Measurements from ENCODE around the gene TM9SF4.
A peak's percentile ranks its signal among the peaks of the same experiment; 100 is the strongest.

Gene TM9SF4

DNA sequence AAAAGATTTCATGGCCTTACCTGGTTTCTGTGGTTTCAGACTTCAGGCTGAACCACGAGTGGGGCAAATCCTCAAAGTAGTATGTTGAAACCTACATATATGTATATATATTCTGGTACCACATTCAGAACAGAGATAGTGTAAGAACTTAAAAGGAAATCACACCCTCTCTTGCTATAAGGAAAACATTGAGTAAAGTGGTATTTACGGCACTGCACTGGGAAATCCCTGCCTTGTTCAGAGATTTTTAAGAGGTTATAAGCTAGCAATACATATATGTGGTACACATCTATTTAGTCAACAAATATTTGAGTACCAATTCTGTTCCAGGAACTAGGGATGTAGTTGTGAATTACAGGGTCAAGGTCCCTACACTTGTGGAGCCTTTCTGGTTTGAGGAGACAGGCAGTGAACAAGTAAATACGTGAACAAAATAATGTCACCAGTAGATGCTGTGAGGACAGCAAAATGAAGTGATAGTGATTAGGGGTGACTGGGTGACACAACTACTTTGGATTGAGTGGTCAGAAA lies 1.7 kb downstream of the TM9SF4 start (continued):
- TF ChIP-seq ZNF785 (tag by site-specific recombination; IDR thresholded peaks at IDR 0.05) (no peak), ZNF624 (tag by site-specific recombination; IDR thresholded peaks at IDR 0.05) (no peak), ZNF501 (tag by site-specific recombination; IDR thresholded peaks at IDR 0.05) (no peak), WT1 (tag by site-specific recombination; IDR thresholded peaks at IDR 0.05) (no peak)
- TF ChIP-seq, protein P1, sequence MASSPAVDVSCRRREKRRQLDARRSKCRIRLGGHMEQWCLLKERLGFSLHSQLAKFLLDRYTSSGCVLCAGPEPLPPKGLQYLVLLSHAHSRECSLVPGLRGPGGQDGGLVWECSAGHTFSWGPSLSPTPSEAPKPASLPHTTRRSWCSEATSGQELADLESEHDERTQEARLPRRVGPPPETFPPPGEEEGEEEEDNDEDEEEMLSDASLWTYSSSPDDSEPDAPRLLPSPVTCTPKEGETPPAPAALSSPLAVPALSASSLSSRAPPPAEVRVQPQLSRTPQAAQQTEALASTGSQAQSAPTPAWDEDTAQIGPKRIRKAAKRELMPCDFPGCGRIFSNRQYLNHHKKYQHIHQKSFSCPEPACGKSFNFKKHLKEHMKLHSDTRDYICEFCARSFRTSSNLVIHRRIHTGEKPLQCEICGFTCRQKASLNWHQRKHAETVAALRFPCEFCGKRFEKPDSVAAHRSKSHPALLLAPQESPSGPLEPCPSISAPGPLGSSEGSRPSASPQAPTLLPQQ (tag by site-specific recombination; IDR thresholded peaks at IDR 0.05) = no peak

DNA sequence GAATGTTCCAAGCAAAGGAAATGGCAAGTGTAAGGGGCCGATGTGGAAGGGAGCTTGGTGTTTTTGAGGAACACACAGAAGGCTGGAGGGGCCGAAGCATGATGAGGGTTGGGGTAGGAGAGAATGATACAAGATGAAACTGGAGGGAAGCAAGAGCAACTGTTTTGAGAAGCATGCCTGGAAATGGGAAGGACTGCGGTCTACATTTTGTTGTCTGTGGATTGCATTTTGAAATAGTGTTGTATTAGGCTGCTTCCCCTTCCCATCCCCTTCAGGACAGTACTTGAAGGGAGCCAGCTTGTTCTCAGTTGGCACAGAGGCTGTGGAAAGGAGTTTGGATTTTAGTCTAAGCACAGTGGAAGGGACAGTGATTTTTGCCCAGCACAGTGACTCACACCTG lies 2.2 kb downstream of the TM9SF4 start:
- POLR2A ChIA-PET = no interaction called here
- CTCF ChIA-PET = interaction anchor here (0.6 kb wide), 1 partner anchor 560 kb away, joined by 3 read pairs; no protein-coding TSS in a partner anchor
- no peak overlapping the region for H3K27ac ChIP-seq (ENCODE audit: extremely low read depth, low read depth, low read length)
- 0 out of 2 replicates have a peak, but pooled peaks cover 3% of the 10 kb centered on the region for H3K4me1 ChIP-seq (ENCODE audit: control insufficient read depth, insufficient read depth, low read length)
- H3K4me3 ChIP-seq (ENCODE audit: low read depth, low read length) = no peak overlapping the region
- H3K9me3 ChIP-seq (ENCODE audit: control insufficient read depth, insufficient read depth, low read depth, low read length) = no peaks in the 10 kb centered on the region
- TF ChIP-seq ZNF585B (tag by site-specific recombination; IDR thresholded peaks at IDR 0.05) (no peak), ZNF391 (tag by site-specific recombination; IDR thresholded peaks at IDR 0.05; ENCODE audit: borderline replicate concordance, low read depth) (no peak), ZNF768 (tag by site-specific recombination; IDR thresholded peaks at IDR 0.05) (no peak)
- H3K36me3 ChIP-seq (ENCODE audit: control insufficient read depth in 2 of 2, insufficient read depth in 1 of 2, low read length in 2 of 2) = peaks cover 0 to 15% of the 10 kb centered on the region in 2 experiments; a peak in 1 of 3 replicates

DNA sequence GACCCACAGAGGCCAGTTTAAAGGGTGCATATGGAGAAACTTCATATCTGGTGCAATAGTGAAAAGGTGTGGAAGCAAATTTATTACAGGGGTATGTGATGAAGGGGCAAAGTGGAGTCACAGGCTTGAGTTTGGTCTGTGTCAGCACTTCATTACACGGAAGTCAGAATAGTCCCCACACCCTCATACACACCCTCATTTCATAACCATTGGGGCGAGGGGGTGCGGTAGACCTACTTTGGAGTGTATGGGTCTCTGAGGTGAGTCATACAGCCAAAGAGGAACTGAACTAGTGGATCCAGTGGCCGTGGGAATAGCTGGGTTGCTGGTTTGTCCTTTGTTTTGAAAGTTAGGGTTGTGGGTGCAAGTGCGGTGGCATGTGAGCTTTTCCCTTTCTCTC lies 3.3 kb downstream of the TM9SF4 start:
- ChIA-PET CTCF (interaction anchor here (0.6 kb wide), 1 partner anchor 24 kb away, joined by 3 read pairs; no protein-coding TSS in a partner anchor), POLR2A (no interaction called here)
- H3K4me3 ChIP-seq (ENCODE audit: low read depth, low read length) = no peak overlapping the region
- H3K27ac ChIP-seq (ENCODE audit: extremely low read depth, low read depth, low read length) = no peak overlapping the region
- peaks cover 0 to 15% of the 10 kb centered on the region in 2 experiments; a peak in 1 of 3 replicates for H3K36me3 ChIP-seq (ENCODE audit: control insufficient read depth in 2 of 2, insufficient read depth in 1 of 2, low read length in 2 of 2)
- TF ChIP-seq KLF16 (tag by site-specific recombination; IDR thresholded peaks at IDR 0.05) (no peak), KLF1 (tag by site-specific recombination; IDR thresholded peaks at IDR 0.05) (peak; percentile 58; the same call in 1 of the 2 replicates), ZNF155 (tag by site-specific recombination; IDR thresholded peaks at IDR 0.05) (no peak), KLF10 (tag by site-specific recombination; IDR thresholded peaks at IDR 0.05) (peak; percentile 43; the same call in 1 of the 2 replicates)
- no peaks in the 10 kb centered on the region for H3K9me3 ChIP-seq (ENCODE audit: control insufficient read depth, insufficient read depth, low read depth, low read length)
- H3K4me1 ChIP-seq (ENCODE audit: control insufficient read depth, insufficient read depth, low read length) = peaks cover 5% of the 10 kb centered on the region; the same call in 1 of the 2 replicates

DNA sequence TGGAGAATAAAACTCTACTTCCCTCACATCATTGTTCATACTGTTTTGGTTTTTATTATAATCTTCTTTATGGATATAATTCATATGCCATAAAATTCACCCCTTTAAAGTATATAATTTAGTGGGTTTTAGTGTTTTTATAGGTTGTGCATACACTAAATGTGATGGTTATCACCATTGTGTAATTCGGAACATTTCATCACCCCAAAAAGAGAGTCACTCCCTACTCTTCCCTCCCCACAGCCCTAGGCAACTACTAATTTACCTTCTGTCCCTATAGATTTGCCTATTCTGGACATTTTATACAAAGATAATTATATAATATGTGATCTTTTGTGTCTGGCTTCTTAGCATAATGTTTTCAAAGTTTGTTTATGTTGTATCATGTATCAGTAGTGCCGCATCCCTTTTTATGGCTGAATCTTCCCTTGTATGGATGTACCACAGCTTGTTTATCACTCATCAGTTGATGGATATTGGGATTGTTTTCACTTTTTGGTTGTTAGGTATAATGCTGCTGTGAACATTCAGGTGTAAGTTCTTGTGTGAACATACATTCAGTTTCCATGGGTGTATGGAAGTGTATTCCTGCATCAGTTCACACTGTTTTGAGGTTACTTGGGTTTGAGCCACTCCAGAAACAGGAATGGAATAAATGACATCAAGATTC lies 4.2 kb downstream of the TM9SF4 start:
- Histone ChIP-seq H3K36me3 (ENCODE audit: control insufficient read depth in 2 of 2, insufficient read depth in 1 of 2, low read length in 2 of 2) (peaks cover 0 to 15% of the 10 kb centered on the region in 2 experiments; a peak in 2 of 3 replicates), H3K4me1 (ENCODE audit: control insufficient read depth, insufficient read depth, low read length) (peaks cover 5% of the 10 kb centered on the region; the same call in 1 of the 2 replicates), H3K9me3 (ENCODE audit: control insufficient read depth, insufficient read depth, low read depth, low read length) (no peaks in the 10 kb centered on the region), H3K4me3 (ENCODE audit: low read depth, low read length) (no peak overlapping the region), H3K27ac (ENCODE audit: extremely low read depth, low read depth, low read length) (no peak overlapping the region)
- TF ChIP-seq, protein P2, sequence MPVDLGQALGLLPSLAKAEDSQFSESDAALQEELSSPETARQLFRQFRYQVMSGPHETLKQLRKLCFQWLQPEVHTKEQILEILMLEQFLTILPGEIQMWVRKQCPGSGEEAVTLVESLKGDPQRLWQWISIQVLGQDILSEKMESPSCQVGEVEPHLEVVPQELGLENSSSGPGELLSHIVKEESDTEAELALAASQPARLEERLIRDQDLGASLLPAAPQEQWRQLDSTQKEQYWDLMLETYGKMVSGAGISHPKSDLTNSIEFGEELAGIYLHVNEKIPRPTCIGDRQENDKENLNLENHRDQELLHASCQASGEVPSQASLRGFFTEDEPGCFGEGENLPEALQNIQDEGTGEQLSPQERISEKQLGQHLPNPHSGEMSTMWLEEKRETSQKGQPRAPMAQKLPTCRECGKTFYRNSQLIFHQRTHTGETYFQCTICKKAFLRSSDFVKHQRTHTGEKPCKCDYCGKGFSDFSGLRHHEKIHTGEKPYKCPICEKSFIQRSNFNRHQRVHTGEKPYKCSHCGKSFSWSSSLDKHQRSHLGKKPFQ (tag by site-specific recombination; IDR thresholded peaks at IDR 0.05) = peak; percentile 72; the same call in 1 of the 2 replicates
- TF ChIP-seq, protein P3, sequence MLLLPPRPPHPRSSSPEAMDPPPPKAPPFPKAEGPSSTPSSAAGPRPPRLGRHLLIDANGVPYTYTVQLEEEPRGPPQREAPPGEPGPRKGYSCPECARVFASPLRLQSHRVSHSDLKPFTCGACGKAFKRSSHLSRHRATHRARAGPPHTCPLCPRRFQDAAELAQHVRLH (tag by site-specific recombination; IDR thresholded peaks at IDR 0.05) = no peak
- TF ChIP-seq, protein P4, sequence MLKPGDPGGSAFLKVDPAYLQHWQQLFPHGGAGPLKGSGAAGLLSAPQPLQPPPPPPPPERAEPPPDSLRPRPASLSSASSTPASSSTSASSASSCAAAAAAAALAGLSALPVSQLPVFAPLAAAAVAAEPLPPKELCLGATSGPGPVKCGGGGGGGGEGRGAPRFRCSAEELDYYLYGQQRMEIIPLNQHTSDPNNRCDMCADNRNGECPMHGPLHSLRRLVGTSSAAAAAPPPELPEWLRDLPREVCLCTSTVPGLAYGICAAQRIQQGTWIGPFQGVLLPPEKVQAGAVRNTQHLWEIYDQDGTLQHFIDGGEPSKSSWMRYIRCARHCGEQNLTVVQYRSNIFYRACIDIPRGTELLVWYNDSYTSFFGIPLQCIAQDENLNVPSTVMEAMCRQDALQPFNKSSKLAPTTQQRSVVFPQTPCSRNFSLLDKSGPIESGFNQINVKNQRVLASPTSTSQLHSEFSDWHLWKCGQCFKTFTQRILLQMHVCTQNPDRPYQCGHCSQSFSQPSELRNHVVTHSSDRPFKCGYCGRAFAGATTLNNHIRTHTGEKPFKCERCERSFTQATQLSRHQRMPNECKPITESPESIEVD (tag by site-specific recombination; IDR thresholded peaks at IDR 0.05) = peak; percentile 39
- TF ChIP-seq ZNF366 (tag by site-specific recombination; conservative IDR thresholded peaks at IDR 0.05) (no peak), YY1 (tag by site-specific recombination; IDR thresholded peaks at IDR 0.05) (no peak), ZNF10 (tag by site-specific recombination; IDR thresholded peaks at IDR 0.05) (peak; percentile 97), ZNF701 (tag by site-specific recombination; IDR thresholded peaks at IDR 0.05) (no peak)
- ChIA-PET POLR2A (interaction anchor here (0.6 kb wide), 1 partner anchor 149 kb away, joined by 5 read pairs; no protein-coding TSS in a partner anchor), CTCF (no interaction called here)
